KMS-11 (cell line): ENCODE results near the gene CBLB.

Source experiments
- H2AFZ ChIP-seq: fragments of 200-600 bp; sonication (generic); 2 replicates; pipeline ENCODE4 v1.6.1; 2016; ENCODE audit warnings: antibody characterized with exemption, mixed run types, low read depth
- H3K27ac ChIP-seq: fragments of 200-600 bp; sonication (generic); 2 replicates; pipeline ENCODE4 v1.6.1; 2016; ENCODE audit warnings: mild to moderate bottlenecking, mixed run types
- H3K27me3 ChIP-seq: fragments of 200-600 bp; sonication (generic); 2 replicates; pipeline ENCODE4 v1.6.1; 2017; ENCODE audit warnings: mild to moderate bottlenecking, low read depth, mixed run types, moderate library complexity; ENCODE audit not compliant: insufficient read depth
- H3K36me3 ChIP-seq: fragments of 200-600 bp; sonication (generic); 2 replicates; pipeline ENCODE4 v1.6.1; 2017; ENCODE audit warnings: mild to moderate bottlenecking, mixed run types; ENCODE audit not compliant: insufficient read depth
- H3K4me1 ChIP-seq: fragments of 200-600 bp; sonication (generic); 2 replicates; pipeline ENCODE4 v1.6.1; 2016; ENCODE audit warnings: mild to moderate bottlenecking, low read depth, mixed run types; ENCODE audit not compliant: poor library complexity, severe bottlenecking
- H3K4me2 ChIP-seq: fragments of 200-600 bp; sonication (generic); 2 replicates; pipeline ENCODE4 v1.7.0; 2016; ENCODE audit warnings: mild to moderate bottlenecking, mixed run types
- H3K4me3 ChIP-seq: fragments of 200-600 bp; sonication (generic); IDR thresholded peaks from 2 replicates; pipeline ENCODE4 v1.6.1; 2017; ENCODE audit warnings: low read depth, low read length, mixed read lengths; ENCODE audit not compliant: insufficient read depth
- H3K79me2 ChIP-seq: fragments of 200-600 bp; sonication (generic); 2 replicates; pipeline ENCODE4 v1.6.1; 2016; ENCODE audit warnings: low read depth, mixed run types; ENCODE audit not compliant: insufficient read depth
- H3K9ac ChIP-seq: fragments of 200-600 bp; sonication (generic); 2 replicates; pipeline ENCODE4 v1.6.1; 2016; ENCODE audit warnings: mild to moderate bottlenecking, mixed run types
- H4K20me1 ChIP-seq: fragments of 200-600 bp; sonication (generic); 2 replicates; pipeline ENCODE4 v1.6.1; 2016; ENCODE audit warnings: mild to moderate bottlenecking, mixed run types; ENCODE audit not compliant: insufficient read depth
- TF ChIP-seq, protein P1 (sequence below): fragments of 200-600 bp; sonication (generic); conservative IDR thresholded peaks from 2 replicates; pipeline ENCODE4 v1.6.1; 2017; ENCODE audit warnings: low read depth, mild to moderate bottlenecking, antibody characterized with exemption, low read length, moderate library complexity, mixed read lengths

CBLB gene

DNA sequence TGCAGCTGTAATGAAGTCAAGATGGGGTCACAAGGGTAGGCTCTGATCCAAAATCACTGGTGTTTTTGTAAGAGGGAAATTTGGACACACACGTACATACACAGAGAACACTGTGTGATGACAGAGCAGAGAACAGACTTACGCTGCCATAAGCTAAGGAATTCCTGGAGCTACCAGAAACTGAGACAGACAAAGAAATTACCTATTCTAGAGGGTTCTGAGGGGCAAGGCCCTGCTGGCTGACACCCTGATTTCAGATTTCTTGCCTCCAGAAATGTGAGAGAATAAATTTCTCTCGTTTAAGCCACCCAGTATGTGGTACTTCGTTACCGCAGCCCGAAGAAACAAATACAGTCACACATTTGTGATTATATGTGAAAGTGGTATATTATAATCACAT lies 24.8 kb downstream of the CBLB start:
- no peak overlapping the region for H3K4me2 ChIP-seq
- H3K9ac ChIP-seq, result no peak overlapping the region
- TF ChIP-seq, protein P1, sequence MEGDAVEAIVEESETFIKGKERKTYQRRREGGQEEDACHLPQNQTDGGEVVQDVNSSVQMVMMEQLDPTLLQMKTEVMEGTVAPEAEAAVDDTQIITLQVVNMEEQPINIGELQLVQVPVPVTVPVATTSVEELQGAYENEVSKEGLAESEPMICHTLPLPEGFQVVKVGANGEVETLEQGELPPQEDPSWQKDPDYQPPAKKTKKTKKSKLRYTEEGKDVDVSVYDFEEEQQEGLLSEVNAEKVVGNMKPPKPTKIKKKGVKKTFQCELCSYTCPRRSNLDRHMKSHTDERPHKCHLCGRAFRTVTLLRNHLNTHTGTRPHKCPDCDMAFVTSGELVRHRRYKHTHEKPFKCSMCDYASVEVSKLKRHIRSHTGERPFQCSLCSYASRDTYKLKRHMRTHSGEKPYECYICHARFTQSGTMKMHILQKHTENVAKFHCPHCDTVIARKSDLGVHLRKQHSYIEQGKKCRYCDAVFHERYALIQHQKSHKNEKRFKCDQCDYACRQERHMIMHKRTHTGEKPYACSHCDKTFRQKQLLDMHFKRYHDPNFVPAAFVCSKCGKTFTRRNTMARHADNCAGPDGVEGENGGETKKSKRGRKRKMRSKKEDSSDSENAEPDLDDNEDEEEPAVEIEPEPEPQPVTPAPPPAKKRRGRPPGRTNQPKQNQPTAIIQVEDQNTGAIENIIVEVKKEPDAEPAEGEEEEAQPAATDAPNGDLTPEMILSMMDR, result no peak
- H3K27ac ChIP-seq, result no peak overlapping the region
- no peaks in the 10 kb centered on the region for H3K4me1 ChIP-seq
- H3K4me3 ChIP-seq, result no peak overlapping the region
- no peaks in the 10 kb centered on the region for H4K20me1 ChIP-seq
- H3K79me2 ChIP-seq, result no peaks in the 10 kb centered on the region
- H3K36me3 ChIP-seq, result no peaks in the 10 kb centered on the region
- H2AFZ ChIP-seq, result no peak overlapping the region
- no peaks in the 10 kb centered on the region for H3K27me3 ChIP-seq

GRCh38 chr3:105842943-105843342 lies 25.9 kb downstream of the CBLB start:
- Histone ChIP-seq H3K27ac (no peak overlapping the region), H2AFZ (no peak overlapping the region), H3K27me3 (no peaks in the 10 kb centered on the region), H3K79me2 (no peaks in the 10 kb centered on the region), H3K4me1 (no peaks in the 10 kb centered on the region), H3K4me2 (no peak overlapping the region), H3K4me3 (no peak overlapping the region), H3K9ac (no peak overlapping the region), H3K36me3 (no peaks in the 10 kb centered on the region), H4K20me1 (no peaks in the 10 kb centered on the region)
- TF ChIP-seq, protein P1, result no peak

DNA sequence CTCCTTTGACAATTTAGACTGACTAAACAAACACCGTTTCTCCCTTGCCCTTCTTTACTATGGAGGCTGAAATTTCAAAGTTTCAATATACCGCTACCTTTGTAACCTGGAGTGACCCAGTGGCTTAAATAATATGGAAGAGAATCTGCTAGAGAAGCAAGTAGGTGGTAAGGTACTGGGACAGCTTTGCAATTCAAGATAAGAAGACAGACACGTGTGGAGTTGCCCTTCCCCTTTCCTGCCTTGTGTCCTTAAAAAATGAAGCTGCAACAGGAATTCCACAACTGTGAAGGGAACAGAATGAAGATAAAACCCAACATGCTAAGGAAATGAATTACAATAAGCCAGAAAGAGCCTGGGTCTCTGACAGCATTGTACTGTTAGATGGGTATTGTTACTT lies 26.4 kb downstream of the CBLB start:
- no peak overlapping the region for H2AFZ ChIP-seq
- H3K27ac ChIP-seq, result no peak overlapping the region
- H3K9ac ChIP-seq, result no peak overlapping the region
- no peaks in the 10 kb centered on the region for H3K27me3 ChIP-seq
- H4K20me1 ChIP-seq, result no peaks in the 10 kb centered on the region
- H3K4me2 ChIP-seq, result no peak overlapping the region
- no peak overlapping the region for H3K4me3 ChIP-seq
- H3K36me3 ChIP-seq, result no peaks in the 10 kb centered on the region
- TF ChIP-seq, protein P1, result no peak
- no peaks in the 10 kb centered on the region for H3K79me2 ChIP-seq
- H3K4me1 ChIP-seq, result no peaks in the 10 kb centered on the region

DNA sequence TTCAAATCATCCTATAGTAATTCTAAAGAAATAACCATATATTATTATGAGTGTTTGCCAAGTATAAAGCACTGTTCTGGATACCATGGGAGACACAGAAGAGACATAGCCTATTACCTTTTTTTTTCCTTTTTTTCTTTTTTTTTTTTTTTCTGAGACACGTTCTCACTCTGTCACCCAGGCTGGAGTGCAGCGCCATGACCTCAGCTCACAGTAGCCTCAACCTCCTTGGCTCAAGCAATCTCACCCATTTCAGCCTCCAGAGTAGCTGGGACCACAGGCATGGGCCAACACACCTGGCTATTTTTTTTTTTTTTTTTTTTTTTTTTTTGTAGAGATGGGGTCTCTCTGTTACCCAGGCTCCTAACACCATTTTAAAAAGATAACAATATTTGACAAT lies 30.9 kb downstream of the CBLB start:
- H3K27ac ChIP-seq, result no peak overlapping the region
- H3K4me1 ChIP-seq, result no peaks in the 10 kb centered on the region
- no peak overlapping the region for H3K4me3 ChIP-seq
- TF ChIP-seq, protein P1, result no peak
- no peaks in the 10 kb centered on the region for H3K36me3 ChIP-seq
- H3K27me3 ChIP-seq, result no peaks in the 10 kb centered on the region
- no peak overlapping the region for H2AFZ ChIP-seq
- no peak overlapping the region for H3K9ac ChIP-seq
- H3K4me2 ChIP-seq, result no peak overlapping the region
- no peaks in the 10 kb centered on the region for H4K20me1 ChIP-seq
- H3K79me2 ChIP-seq, result no peaks in the 10 kb centered on the region
